TTC549 (cell line): ENCODE data around the gene ARMH4.
A peak's percentile ranks its signal among the peaks of the same experiment; 100 is the strongest.
"Not testable (repeated sequence)": the region's sequence is repeated elsewhere in the genome, so short reads cannot be mapped to it uniquely, and the experiment has no call there.

Experiments
- FAIRE-seq: peaks from 2 replicates; lab custom pipeline; 2012; peaks lifted over from hg19 to GRCh38; lab: Jason Lieb, UNC

The ARMH4 gene

GRCh38 chr14:58143106-58143505, 8.9 kb downstream of the ARMH4 start:
- FAIRE-seq = no peak

GRCh38 chr14:58141893-58142292, 10.1 kb downstream of the ARMH4 start:
- no peak for FAIRE-seq

- FAIRE-seq = no peak
Observed at GRCh38 chr14:58138714-58139482, 13.1 kb downstream of the ARMH4 start.

GRCh38 chr14:58138031-58138713, 13.8 kb downstream of the ARMH4 start:
- FAIRE-seq = no peak

- FAIRE-seq = no peak
Observed at GRCh38 chr14:58133739-58134138, 18.3 kb downstream of the ARMH4 start.

GRCh38 chr14:58131386-58131785, 20.6 kb downstream of the ARMH4 start:
- FAIRE-seq = no peak

- FAIRE-seq = no peak
Observed at GRCh38 chr14:58130116-58130782, 21.8 kb downstream of the ARMH4 start.

GRCh38 chr14:58129208-58129607, 22.8 kb downstream of the ARMH4 start:
- FAIRE-seq = no peak

GRCh38 chr14:58128416-58128815, 23.6 kb downstream of the ARMH4 start:
- no peak for FAIRE-seq

GRCh38 chr14:58122546-58122945, 29.5 kb downstream of the ARMH4 start:
- not testable (repeated sequence) for FAIRE-seq

- FAIRE-seq = no peak
Observed at GRCh38 chr14:58121530-58122186, 30.4 kb downstream of the ARMH4 start.

- no peak for FAIRE-seq
Observed at GRCh38 chr14:58119381-58119780, 32.6 kb downstream of the ARMH4 start.

- FAIRE-seq = no peak
Observed at GRCh38 chr14:58118097-58118815, 33.8 kb downstream of the ARMH4 start.

- FAIRE-seq = no peak
Observed at GRCh38 chr14:58109744-58110143, 42.3 kb downstream of the ARMH4 start.

- no peak for FAIRE-seq
Observed at GRCh38 chr14:58108717-58109116, 43.3 kb downstream of the ARMH4 start.

GRCh38 chr14:58107947-58108552, 44.0 kb downstream of the ARMH4 start:
- FAIRE-seq = peak; percentile 88

- no peak for FAIRE-seq
Observed at GRCh38 chr14:58107041-58107440, 45.0 kb downstream of the ARMH4 start.

GRCh38 chr14:58106446-58106845, 45.6 kb downstream of the ARMH4 start:
- FAIRE-seq = no peak

GRCh38 chr14:58104808-58105207, 47.2 kb downstream of the ARMH4 start:
- no peak for FAIRE-seq

GRCh38 chr14:58100735-58101368, 51.2 kb downstream of the ARMH4 start:
- no peak for FAIRE-seq

GRCh38 chr14:58099682-58100081, 52.3 kb downstream of the ARMH4 start:
- FAIRE-seq = no peak
